ACC112 (cell line): Measurements from ENCODE around the gene ELK3.

Source experiments
- H2AFZ ChIP-seq: fragments of 200-600 bp; sonication (generic); one replicate; pipeline ENCODE4 v1.6.0; 2017; ENCODE audit warnings: antibody characterized with exemption, low read length; ENCODE audit not compliant: unreplicated experiment
- H3K27ac ChIP-seq: fragments of 200-600 bp; sonication (generic); 2 replicates; pipeline ENCODE4 v1.5.1; 2014; ENCODE audit warnings: low read depth, mild to moderate bottlenecking, antibody characterized with exemption, low read length, moderate library complexity
- H3K27me3 ChIP-seq: fragments of 200-600 bp; sonication (generic); 2 replicates; pipeline ENCODE4 v1.6.1; 2014; ENCODE audit warnings: mild to moderate bottlenecking, antibody characterized with exemption, low read length, moderate library complexity, mixed read lengths; ENCODE audit not compliant: insufficient read depth
- H3K36me3 ChIP-seq: fragments of 200-600 bp; sonication (generic); 2 replicates; pipeline ENCODE4 v1.6.1; 2016; ENCODE audit warnings: mild to moderate bottlenecking, antibody characterized with exemption, low read length, moderate library complexity, mixed read lengths; ENCODE audit not compliant: insufficient read depth
- H3K4me1 ChIP-seq: fragments of 200-600 bp; sonication (generic); one replicate; pipeline ENCODE4 v1.6.1; 2016; ENCODE audit warnings: low read length, mixed read lengths; ENCODE audit not compliant: insufficient read depth, unreplicated experiment, control insufficient read depth
- H3K4me3 ChIP-seq: fragments of 200-600 bp; sonication (generic); 2 replicates; pipeline ENCODE4 v1.5.1; 2014; ENCODE audit warnings: mild to moderate bottlenecking, low read depth, low read length
- H3K79me2 ChIP-seq: fragments of 200-600 bp; sonication (generic); one replicate; pipeline ENCODE4 v1.6.0; 2016; ENCODE audit warnings: low read length; ENCODE audit not compliant: control insufficient read depth, unreplicated experiment, insufficient read depth

Gene ELK3

GRCh38 chr12:96225044-96225855 is 31.1 kb downstream of the ELK3 start:
- Histone ChIP-seq H3K27ac (peak overlapping the region; percentile 13; the same call in 1 of the 2 replicates), H3K4me3 (no peak overlapping the region), H3K27me3 (no peaks in the 10 kb centered on the region), H2AFZ (no peak overlapping the region), H3K79me2 (peaks cover 93% of the 10 kb centered on the region), H3K36me3 (peaks cover 42% of the 10 kb centered on the region), H3K4me1 (peaks cover 14% of the 10 kb centered on the region)

- peaks cover 93% of the 10 kb centered on the region for H3K79me2 ChIP-seq
These were observed 31.8 kb downstream of the ELK3 start for GRCh38 chr12:96225994-96226399.

GRCh38 chr12:96226401-96226800 is 32.2 kb downstream of the ELK3 start:
- Histone ChIP-seq H3K4me3 (no peak overlapping the region), H3K27ac (no peak overlapping the region), H3K27me3 (no peaks in the 10 kb centered on the region), H2AFZ (no peak overlapping the region), H3K36me3 (peaks cover 42% of the 10 kb centered on the region), H3K4me1 (peaks cover 2% of the 10 kb centered on the region), H3K79me2 (peaks cover 93% of the 10 kb centered on the region)

More at GRCh38 chr12:96225994-96226399, 31.8 kb downstream of the ELK3 start:
- Histone ChIP-seq H3K27ac (no peak overlapping the region), H3K4me1 (peaks cover 6% of the 10 kb centered on the region), H2AFZ (no peak overlapping the region), H3K27me3 (no peaks in the 10 kb centered on the region), H3K4me3 (no peak overlapping the region), H3K36me3 (peaks cover 42% of the 10 kb centered on the region)

- Histone ChIP-seq H3K79me2 (peaks cover 93% of the 10 kb centered on the region), H3K4me3 (no peak overlapping the region), H3K36me3 (peaks cover 42% of the 10 kb centered on the region), H2AFZ (no peak overlapping the region), H3K27ac (no peak overlapping the region), H3K27me3 (no peaks in the 10 kb centered on the region), H3K4me1 (no peaks in the 10 kb centered on the region)
These were observed 32.7 kb downstream of the ELK3 start for GRCh38 chr12:96226801-96227348.

GRCh38 chr12:96227365-96228106 is 33.4 kb downstream of the ELK3 start:
- no peak overlapping the region for H2AFZ ChIP-seq

GRCh38 chr12:96228566-96229248 is 34.5 kb downstream of the ELK3 start:
- Histone ChIP-seq H3K4me3 (no peak overlapping the region), H3K79me2 (peaks cover 87% of the 10 kb centered on the region), H2AFZ (no peak overlapping the region), H3K27me3 (no peaks in the 10 kb centered on the region), H3K36me3 (peaks cover 26% of the 10 kb centered on the region), H3K4me1 (peaks cover 11% of the 10 kb centered on the region), H3K27ac (peak overlapping the region; percentile 56)

More at GRCh38 chr12:96227365-96228106, 33.4 kb downstream of the ELK3 start:
- H3K27ac ChIP-seq: peak overlapping the region; percentile 16; the same call in 1 of the 2 replicates
- H3K27me3 ChIP-seq: no peaks in the 10 kb centered on the region
- no peak overlapping the region for H3K4me3 ChIP-seq
- peaks cover 37% of the 10 kb centered on the region for H3K36me3 ChIP-seq
- no peaks in the 10 kb centered on the region for H3K4me1 ChIP-seq
- H3K79me2 ChIP-seq: peaks cover 90% of the 10 kb centered on the region

- Histone ChIP-seq H3K79me2 (peaks cover 84% of the 10 kb centered on the region), H3K36me3 (peaks cover 7% of the 10 kb centered on the region), H3K27me3 (no peaks in the 10 kb centered on the region), H2AFZ (no peak overlapping the region), H3K4me1 (peaks cover 27% of the 10 kb centered on the region), H3K4me3 (no peak overlapping the region), H3K27ac (peak overlapping the region; percentile 41; the same call in 1 of the 2 replicates)
These were observed 36.5 kb downstream of the ELK3 start for GRCh38 chr12:96230646-96231045.

- Histone ChIP-seq H3K4me3 (no peak overlapping the region), H3K27ac (peak overlapping the region; percentile 97), H3K79me2 (peaks cover 80% of the 10 kb centered on the region), H2AFZ (no peak overlapping the region), H3K36me3 (peaks cover 3% of the 10 kb centered on the region; the same call in 1 of the 2 replicates), H3K27me3 (no peaks in the 10 kb centered on the region), H3K4me1 (peaks cover 51% of the 10 kb centered on the region)
These were observed 39.0 kb downstream of the ELK3 start for GRCh38 chr12:96233168-96233567.

GRCh38 chr12:96233939-96234461 is 39.8 kb downstream of the ELK3 start:
- Histone ChIP-seq H3K27me3 (no peaks in the 10 kb centered on the region), H3K79me2 (peaks cover 80% of the 10 kb centered on the region), H2AFZ (no peak overlapping the region), H3K36me3 (peaks cover 3% of the 10 kb centered on the region; the same call in 1 of the 2 replicates), H3K4me3 (0 out of 2 replicates have a peak overlapping the region, but pooled peaks have one; percentile 0), H3K4me1 (peaks cover 58% of the 10 kb centered on the region), H3K27ac (peak overlapping the region; percentile 97)
